Nephron progenitor cell (in vitro differentiated cells): ENCODE results near the gene PKDCC.
A peak's percentile ranks its signal among the peaks of the same experiment; 100 is the strongest.

ENCODE experiments used
- DNase-seq: peaks from one replicate; pipeline ENCODE4 v3.0.0; 2021
- H3K27ac Mint-ChIP-seq: 2 replicates; pipeline ENCODE4 v1.8.0; 2021; ENCODE audit warnings: mild to moderate bottlenecking, moderate library complexity, mixed read lengths
- H3K27me3 Mint-ChIP-seq: 2 replicates; pipeline ENCODE4 v1.8.0; 2021; ENCODE audit warnings: mild to moderate bottlenecking, low read depth, mixed read lengths; ENCODE audit not compliant: poor library complexity
- H3K36me3 Mint-ChIP-seq: 2 replicates; pipeline ENCODE4 v1.8.0; 2021; ENCODE audit warnings: low read depth, mixed read lengths
- H3K4me1 Mint-ChIP-seq: 2 replicates; pipeline ENCODE4 v1.8.0; 2021; ENCODE audit warnings: mixed read lengths
- H3K4me3 Mint-ChIP-seq: 2 replicates; pipeline ENCODE4 v1.8.0; 2021; ENCODE audit warnings: mild to moderate bottlenecking, moderate library complexity, mixed read lengths
- H3K9me3 Mint-ChIP-seq: 2 replicates; pipeline ENCODE4 v1.8.0; 2021; ENCODE audit warnings: mild to moderate bottlenecking, moderate library complexity, mixed read lengths
- TF ChIP-seq, protein P1 (sequence below): fragments of 200-600 bp; sonication (generic); IDR thresholded peaks from 2 replicates; pipeline ENCODE4 v1.5.0; 2021; ENCODE audit warnings: antibody characterized with exemption

The PKDCC gene

DNA sequence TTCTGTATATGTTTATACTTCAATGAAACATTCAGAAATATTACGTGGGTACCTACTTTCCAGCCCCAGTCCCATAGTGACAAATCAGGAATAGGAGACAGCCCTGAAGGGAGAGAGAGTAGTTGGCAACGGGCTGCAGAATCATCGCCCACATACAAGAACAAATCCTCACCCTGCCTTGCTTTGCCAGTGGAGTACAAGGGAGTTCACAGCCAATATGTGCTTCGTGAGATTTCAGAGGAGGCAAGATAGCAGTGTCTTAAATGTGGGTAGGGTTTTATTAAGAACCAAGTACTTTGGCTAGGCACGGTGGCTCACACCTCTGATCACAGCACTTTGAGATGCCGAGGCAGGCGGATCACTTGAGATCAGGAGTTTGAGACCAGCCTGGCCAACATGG lies 40.3 kb upstream of the PKDCC start:
- H3K4me3 Mint-ChIP-seq: no peak overlapping the region
- H3K36me3 Mint-ChIP-seq: peaks cover 26% of the 10 kb centered on the region

DNA sequence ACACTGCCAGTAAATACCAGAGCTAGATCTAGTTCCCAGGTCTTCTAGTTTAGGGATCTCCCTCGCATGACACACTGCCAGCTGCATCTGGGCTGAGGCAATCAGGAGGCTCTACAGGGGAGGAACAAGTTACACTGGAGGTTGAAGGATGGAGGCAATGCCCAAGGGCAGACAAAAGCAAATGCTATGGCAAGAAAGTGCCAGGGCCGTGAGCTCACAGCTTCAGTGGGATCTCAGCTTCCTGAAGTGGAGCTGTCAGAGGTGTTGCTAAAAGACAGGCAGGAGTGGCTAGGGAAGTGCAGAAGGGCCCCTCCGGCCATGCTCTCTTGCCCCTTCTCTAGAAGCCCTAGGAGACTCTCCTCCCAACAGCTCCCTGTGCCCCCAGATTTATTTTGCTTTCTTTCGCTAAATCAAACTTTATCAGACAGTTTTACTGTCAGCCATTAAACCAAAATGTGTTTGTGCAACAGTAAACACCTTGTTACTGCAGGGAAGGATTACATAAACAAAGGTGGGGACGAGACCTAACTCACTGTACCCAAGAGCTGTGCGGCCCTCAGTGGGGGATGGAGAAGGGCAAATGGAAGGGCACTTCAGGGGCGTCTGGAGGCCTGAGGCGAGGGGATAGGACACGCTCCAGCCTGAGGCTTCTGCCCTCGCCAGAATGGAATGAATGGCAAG lies 39.4 kb upstream of the PKDCC start:
- H3K27ac Mint-ChIP-seq: peak overlapping the region; percentile 88
- peaks cover 23% of the 10 kb centered on the region for H3K36me3 Mint-ChIP-seq
- DNase-seq: no peak
- no peak overlapping the region for H3K4me3 Mint-ChIP-seq
- peaks cover 28% of the 10 kb centered on the region for H3K27me3 Mint-ChIP-seq
- H3K4me1 Mint-ChIP-seq: peaks cover 56% of the 10 kb centered on the region
- H3K9me3 Mint-ChIP-seq: peaks cover 31% of the 10 kb centered on the region
- TF ChIP-seq, protein P1, sequence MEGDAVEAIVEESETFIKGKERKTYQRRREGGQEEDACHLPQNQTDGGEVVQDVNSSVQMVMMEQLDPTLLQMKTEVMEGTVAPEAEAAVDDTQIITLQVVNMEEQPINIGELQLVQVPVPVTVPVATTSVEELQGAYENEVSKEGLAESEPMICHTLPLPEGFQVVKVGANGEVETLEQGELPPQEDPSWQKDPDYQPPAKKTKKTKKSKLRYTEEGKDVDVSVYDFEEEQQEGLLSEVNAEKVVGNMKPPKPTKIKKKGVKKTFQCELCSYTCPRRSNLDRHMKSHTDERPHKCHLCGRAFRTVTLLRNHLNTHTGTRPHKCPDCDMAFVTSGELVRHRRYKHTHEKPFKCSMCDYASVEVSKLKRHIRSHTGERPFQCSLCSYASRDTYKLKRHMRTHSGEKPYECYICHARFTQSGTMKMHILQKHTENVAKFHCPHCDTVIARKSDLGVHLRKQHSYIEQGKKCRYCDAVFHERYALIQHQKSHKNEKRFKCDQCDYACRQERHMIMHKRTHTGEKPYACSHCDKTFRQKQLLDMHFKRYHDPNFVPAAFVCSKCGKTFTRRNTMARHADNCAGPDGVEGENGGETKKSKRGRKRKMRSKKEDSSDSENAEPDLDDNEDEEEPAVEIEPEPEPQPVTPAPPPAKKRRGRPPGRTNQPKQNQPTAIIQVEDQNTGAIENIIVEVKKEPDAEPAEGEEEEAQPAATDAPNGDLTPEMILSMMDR: no peak

More for the DNA sequence above, 40.3 kb upstream of the PKDCC start:
- TF ChIP-seq, protein P1: no peak
- H3K27me3 Mint-ChIP-seq: peaks cover 32% of the 10 kb centered on the region
- H3K27ac Mint-ChIP-seq: no peak overlapping the region
- peaks cover 57% of the 10 kb centered on the region for H3K4me1 Mint-ChIP-seq
- H3K9me3 Mint-ChIP-seq: peaks cover 34% of the 10 kb centered on the region
- DNase-seq: no peak

DNA sequence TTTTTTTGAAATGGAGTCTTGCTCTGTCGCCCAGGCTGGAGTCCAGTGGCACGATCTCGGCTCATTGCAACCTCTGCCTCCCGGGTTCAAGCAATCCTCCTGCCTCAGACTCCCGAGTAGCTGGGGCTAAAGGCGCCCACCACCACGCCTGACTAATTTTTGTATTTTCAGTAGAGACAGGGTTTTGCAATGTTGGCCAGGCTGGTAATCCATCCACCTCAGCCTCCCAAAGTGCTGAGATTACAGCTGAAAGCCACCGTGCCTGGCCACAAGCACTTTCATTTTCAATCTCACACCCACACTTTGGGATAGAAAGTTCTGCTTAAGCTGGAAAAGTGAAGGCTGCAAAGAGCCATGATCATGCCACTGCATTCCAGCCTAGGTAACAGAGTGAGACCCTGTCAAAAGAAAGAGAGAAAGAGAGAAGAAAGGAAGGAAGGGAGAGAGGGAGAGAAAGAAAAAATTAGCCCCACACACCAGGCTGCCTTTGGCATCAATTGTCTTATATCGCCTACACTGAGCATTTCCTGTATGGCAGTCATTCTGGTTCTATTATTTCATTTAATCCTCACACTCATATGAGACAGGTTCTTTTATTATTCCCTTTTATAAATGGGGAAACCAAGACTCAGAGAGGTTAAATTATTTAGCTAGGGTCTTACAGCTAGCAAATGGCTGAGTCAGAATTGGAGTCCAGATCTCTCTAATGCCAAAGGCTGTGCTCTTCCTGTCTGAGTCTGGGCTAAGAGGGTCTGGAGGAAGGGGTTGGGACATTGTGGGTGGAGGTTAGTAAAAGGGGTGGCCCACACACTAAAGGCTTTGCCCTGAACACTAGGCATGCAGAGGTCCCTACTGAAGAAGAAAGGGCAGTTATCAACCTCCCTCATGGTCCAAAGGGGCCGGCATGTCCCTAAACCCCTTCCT lies 37.9 kb upstream of the PKDCC start:
- no peak for DNase-seq
- peaks cover 19% of the 10 kb centered on the region for H3K9me3 Mint-ChIP-seq
- peak overlapping the region; percentile 24 for H3K27ac Mint-ChIP-seq
- no peak overlapping the region for H3K4me3 Mint-ChIP-seq
- TF ChIP-seq, protein P1: no peak
- H3K36me3 Mint-ChIP-seq: peaks cover 11% of the 10 kb centered on the region
- peaks cover 54% of the 10 kb centered on the region for H3K4me1 Mint-ChIP-seq
- peaks cover 17% of the 10 kb centered on the region for H3K27me3 Mint-ChIP-seq

DNA sequence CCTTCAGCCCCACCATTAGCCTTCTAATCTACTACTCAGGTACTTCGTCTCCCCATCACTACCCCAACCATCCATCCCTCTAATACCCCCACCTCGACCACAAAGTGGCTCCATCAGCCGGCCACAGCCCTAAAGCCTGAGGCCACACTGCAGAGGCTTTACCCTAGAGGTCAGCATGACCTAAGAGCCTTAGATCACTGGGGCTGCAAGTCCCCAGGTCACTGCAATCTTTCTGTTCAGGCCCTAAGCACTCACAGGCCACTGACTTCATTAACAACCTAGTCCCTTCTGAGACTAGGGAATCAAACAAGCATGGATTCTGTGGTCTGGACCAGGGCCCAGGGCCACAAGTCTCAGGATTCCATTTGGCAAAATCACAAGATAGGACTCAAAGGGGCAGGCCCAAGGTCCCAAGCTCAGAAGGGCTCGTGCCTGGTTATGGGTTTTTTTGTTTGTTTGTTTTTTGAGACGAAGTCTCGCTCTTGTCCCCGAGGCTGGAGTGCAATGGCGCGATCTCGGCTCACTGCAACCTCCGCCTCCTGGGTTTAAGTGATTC lies 37.0 kb upstream of the PKDCC start:
- Mint-ChIP-seq H3K27ac (peak overlapping the region; percentile 36), H3K4me1 (peaks cover 48% of the 10 kb centered on the region), H3K27me3 (peaks cover 12% of the 10 kb centered on the region), H3K9me3 (peaks cover 19% of the 10 kb centered on the region), H3K36me3 (peaks cover 9% of the 10 kb centered on the region), H3K4me3 (no peak overlapping the region)
- TF ChIP-seq, protein P1: no peak
- no peak for DNase-seq

DNA sequence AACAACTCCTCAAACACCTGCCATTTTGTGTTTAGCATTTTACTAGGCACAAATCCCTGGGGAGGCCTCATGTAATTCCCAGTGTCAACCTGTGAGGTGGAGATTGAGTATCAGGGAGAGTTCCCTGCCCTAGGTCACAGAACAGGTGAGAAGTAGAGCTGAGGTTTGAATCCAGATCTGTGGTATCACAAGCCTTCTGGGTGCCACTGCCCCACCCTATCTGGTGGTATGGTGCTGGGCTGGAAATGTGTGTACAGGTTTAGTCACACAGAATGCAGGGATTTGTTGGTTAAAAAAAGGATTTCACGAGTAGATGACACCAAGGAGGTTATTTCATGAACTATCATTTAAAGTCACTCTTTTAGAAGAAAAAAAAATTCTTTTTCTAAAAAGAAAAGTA lies 35.7 kb upstream of the PKDCC start:
- Mint-ChIP-seq H3K27ac (no peak overlapping the region), H3K9me3 (peaks cover 27% of the 10 kb centered on the region), H3K4me1 (peaks cover 47% of the 10 kb centered on the region), H3K4me3 (no peak overlapping the region), H3K36me3 (peaks cover 15% of the 10 kb centered on the region), H3K27me3 (peaks cover 13% of the 10 kb centered on the region)
- TF ChIP-seq, protein P1: no peak
- no peak for DNase-seq
